ENCODE data around the gene NIM1K.

DNA sequence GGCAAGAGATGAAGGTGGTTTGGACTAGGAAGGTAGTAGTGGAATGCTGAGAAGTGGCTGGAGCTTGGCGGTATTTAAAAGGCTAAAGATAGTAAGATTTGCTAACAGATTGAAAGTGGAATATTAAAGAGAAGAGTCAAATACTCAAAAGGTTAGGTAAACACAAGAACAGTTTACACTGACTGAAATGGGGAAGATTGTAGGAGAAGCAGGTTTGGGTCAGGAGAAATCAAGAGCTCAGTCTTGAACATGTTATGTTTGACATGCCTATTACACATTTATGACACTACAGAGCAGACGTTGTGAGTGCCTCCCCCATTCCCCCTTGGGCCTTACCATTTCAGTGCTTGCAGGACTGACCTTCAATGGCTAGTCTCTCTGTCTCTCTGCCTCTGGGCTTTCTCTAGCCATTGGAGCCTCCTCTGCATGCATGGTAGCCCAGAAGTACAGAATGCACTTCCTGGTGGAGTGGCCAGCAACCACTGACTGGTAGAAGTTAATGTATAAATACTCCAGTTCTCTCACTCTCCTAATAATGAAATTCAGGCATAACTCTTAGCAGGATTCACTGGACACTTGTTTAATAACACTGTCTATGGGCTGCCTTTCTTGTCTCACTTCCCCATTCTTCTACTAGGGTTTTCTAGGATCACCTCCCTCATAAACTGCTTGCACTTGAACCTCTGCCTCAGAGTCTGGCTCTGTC, 64.4 kb downstream of the NIM1K start:
- TF ChIP-seq PHF8 (CRISPR knock-in tag; IDR thresholded peaks at IDR 0.05) (no peak), DPF2 (CRISPR knock-in tag; IDR thresholded peaks at IDR 0.05; ENCODE audit: borderline replicate concordance, low read depth) (no peak), NFE2L2 (IDR thresholded peaks at IDR 0.05; ENCODE audit: low read length) (no peak), IRF2 (CRISPR knock-in tag; IDR thresholded peaks at IDR 0.05) (no peak), HOXA3 (CRISPR knock-in tag; IDR thresholded peaks at IDR 0.05) (no peak), PTBP1 (IDR thresholded peaks at IDR 0.05; ENCODE audit: low read depth, low read length, poor library complexity, severe bottlenecking) (no peak), RFX5 (IDR thresholded peaks at IDR 0.05; ENCODE audit: low read depth, low read length) (no peak), ZFY (CRISPR knock-in tag; IDR thresholded peaks at IDR 0.05) (no peak)
- TF ChIP-seq, protein P1, sequence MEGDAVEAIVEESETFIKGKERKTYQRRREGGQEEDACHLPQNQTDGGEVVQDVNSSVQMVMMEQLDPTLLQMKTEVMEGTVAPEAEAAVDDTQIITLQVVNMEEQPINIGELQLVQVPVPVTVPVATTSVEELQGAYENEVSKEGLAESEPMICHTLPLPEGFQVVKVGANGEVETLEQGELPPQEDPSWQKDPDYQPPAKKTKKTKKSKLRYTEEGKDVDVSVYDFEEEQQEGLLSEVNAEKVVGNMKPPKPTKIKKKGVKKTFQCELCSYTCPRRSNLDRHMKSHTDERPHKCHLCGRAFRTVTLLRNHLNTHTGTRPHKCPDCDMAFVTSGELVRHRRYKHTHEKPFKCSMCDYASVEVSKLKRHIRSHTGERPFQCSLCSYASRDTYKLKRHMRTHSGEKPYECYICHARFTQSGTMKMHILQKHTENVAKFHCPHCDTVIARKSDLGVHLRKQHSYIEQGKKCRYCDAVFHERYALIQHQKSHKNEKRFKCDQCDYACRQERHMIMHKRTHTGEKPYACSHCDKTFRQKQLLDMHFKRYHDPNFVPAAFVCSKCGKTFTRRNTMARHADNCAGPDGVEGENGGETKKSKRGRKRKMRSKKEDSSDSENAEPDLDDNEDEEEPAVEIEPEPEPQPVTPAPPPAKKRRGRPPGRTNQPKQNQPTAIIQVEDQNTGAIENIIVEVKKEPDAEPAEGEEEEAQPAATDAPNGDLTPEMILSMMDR (CRISPR knock-in tag; IDR thresholded peaks at IDR 0.05) = no peak
- TF ChIP-seq, protein P2, sequence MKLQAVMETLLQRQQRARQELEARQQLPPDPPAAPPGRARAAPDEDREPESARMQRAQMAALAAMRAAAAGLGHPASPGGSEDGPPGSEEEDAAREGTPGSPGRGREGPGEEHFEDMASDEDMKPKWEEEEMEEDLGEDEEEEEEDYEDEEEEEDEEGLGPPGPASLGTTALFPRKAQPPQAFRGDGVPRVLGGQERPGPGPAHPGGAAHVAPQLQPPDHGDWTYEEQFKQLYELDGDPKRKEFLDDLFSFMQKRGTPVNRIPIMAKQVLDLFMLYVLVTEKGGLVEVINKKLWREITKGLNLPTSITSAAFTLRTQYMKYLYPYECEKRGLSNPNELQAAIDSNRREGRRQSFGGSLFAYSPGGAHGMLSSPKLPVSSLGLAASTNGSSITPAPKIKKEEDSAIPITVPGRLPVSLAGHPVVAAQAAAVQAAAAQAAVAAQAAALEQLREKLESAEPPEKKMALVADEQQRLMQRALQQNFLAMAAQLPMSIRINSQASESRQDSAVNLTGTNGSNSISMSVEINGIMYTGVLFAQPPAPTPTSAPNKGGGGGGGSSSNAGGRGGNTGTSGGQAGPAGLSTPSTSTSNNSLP (IDR thresholded peaks at IDR 0.05; ENCODE audit: low read depth, low read length) = no peak
